Measurements from ENCODE around the gene TSC1. TPM values are rescaled to one million over a fixed set of nuclear protein-coding genes. Genes with fewer than 3 reads are reported as not detected.

Gene TSC1
- total RNA-seq, 1 donor from 2014 or later, result 22.6 TPM

GRCh38 chr9:132861666-132862065 is 82.8 kb downstream of the TSC1 start:
- ATAC-seq, result no peak

GRCh38 chr9:132858751-132859150 is 85.7 kb downstream of the TSC1 start:
- peak; percentile 30 for ATAC-seq

- ATAC-seq, result peak; percentile 38
Measured at GRCh38 chr9:132857616-132858342, 86.6 kb downstream of the TSC1 start.

DNA sequence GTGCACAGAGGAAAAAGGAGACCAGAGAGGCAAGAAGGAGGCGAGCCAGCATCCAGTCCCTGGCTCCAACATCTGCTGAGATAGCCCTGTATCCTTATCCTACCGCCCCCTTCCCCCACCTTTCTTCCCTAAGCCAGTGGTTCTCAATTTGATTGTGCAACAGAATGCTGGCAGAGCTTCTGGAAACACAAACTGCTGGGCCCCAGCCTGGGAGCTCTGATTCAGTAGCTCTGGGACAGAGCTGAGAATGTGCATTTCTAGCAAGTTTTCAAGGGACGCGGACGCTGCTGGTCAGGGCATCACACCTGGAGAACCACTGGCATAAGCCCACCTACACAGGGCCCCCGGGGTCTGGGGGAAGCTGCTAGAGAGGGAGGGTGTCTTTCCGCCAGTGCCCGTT is 87.4 kb downstream of the TSC1 start:
- no peak for ATAC-seq

GRCh38 chr9:132855904-132856303 is 88.5 kb downstream of the TSC1 start:
- ATAC-seq, result no peak

DNA sequence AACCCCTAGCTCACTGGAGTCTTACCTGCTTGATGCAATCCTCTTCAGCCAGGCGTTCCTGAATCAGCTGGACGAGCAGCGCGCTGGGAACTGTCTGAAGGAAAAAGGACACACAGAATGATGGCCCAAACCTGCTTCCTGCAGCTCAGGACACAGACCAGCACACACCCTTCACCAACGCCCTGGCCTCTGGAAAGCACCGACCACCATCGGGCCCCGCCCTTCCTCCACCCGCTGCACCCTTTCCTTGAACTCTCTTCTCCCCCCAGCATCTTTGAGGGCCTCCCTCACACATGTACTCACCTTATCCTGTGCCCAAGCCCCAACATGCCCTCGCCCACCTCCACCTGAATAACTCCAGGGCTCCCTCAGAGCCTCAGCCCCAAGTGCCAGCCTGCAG is 89.6 kb downstream of the TSC1 start:
- peak; percentile 24 for ATAC-seq

DNA sequence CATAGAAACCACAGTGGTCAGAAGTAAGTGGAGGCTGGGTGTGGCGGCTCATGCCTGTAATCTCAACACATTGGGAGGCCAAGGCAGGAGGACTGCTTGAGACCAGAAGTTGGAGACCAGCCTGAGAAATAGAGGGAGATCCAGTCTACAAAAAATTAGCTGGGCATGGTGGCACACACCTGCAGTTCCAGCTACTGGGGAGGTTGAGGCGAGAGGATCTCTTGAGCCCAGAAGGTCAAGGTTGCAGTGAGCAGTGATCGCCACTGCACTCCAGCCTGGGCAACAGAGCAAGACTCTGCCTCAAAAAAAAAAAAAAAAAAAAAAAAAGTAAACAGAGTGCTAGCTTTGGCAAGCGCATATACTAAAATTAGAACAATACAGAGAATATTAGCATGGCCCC is 90.9 kb downstream of the TSC1 start:
- no peak for ATAC-seq

DNA sequence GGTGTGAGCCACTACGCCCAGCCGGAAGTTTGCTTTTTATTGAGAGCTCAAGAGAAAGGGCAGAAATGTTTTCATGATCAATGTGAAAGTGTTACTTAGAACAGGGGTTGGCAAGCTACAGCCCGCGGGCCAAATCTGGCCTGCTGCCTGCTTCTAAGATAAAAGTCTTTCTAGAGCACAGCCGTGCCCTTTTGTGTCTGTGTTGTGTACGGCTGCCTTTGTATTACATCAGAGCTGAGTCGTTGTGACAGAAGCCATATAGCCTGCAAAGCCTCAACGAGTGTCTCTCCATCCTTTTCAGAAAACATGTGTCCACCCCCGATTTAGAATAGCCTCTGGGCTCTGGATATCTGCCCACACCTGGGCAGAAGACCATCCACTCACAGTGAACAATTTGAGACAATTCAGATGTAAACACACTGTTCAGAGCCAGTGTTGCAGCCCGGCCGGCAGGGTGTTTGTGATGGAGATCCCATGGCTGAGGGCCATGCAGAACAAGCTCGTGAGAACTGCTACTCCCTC is 95.2 kb downstream of the TSC1 start:
- ATAC-seq, result peak; percentile 71

GRCh38 chr9:132846918-132847515 is 97.4 kb downstream of the TSC1 start:
- no peak for ATAC-seq

GRCh38 chr9:132846109-132846917 is 98.1 kb downstream of the TSC1 start:
- peak; percentile 21 for ATAC-seq

DNA sequence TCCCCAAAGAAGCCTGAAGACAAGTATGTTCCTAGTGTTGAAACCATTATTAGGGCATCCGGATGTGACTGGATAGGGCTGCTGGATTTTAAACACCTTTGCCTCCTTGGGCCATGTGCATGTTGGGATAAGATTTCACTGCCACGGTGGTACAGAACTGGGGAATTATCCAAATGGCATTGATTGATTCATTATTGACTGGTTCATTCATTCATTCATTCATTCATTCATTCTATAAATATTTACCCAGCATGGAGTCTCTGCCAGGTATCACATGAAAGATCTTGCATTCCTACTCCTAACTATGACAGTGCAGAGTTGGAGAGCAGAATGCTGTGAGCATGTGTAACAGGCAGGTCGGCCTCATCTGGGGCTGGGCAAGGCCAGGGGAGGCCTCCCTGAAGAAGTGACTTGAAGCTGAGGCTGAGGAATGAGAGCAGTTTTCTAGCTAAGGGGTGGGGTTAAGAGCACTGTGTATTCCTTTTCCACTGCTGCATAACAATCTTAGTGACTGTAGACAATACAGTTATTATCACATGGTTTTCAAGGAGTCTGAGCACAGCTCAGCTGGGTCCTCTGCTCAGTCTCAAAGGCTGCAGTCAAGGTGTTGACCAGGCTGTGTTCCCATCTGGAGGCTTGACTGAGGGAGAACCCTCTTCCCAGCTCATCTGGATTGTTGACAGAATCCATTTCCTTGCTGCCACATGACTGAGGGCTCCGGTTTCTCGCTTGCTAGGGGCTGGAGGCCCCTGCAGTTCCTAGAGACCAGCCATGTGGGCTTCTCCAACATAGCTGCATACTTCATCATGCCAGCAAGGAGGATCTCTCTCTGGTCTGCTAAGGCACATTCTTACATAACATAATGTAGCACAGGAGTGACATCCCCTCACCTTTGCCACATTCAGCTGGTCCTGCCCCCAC is 102.0 kb downstream of the TSC1 start:
- ATAC-seq, result no peak

Other genes starting within 250 kb of the TSC1 start
- gene AK8, start 66.3 kb downstream of the TSC1 start, total RNA-seq, result 1.7 TPM
- 11.2 TPM for gene SPACA9, start 65.7 kb downstream of the TSC1 start, total RNA-seq
- not detected for gene GFI1B, start 34.1 kb upstream of the TSC1 start, total RNA-seq
- 33.6 TPM for gene GTF3C5, start 86.4 kb upstream of the TSC1 start, total RNA-seq
- 2.4 TPM for gene CEL, start 117.4 kb upstream of the TSC1 start, total RNA-seq
- gene RALGDS, start 176.6 kb upstream of the TSC1 start, total RNA-seq, result 35.0 TPM
- gene GBGT1, start 219.3 kb upstream of the TSC1 start, total RNA-seq, result 2.0 TPM